ENCODE data around the gene DELE1.

GRCh38 chr5:141874262-141874964, 49.3 kb upstream of the DELE1 start:
- no peak for TF ChIP-seq CTCF (IDR thresholded peaks at IDR 0.05)
- no peak for TF ChIP-seq POLR2A (IDR thresholded peaks at IDR 0.05)
- no peak for TF ChIP-seq EP300 (IDR thresholded peaks at IDR 0.05)
